ENCODE measurements around the gene GPHN. TPM values are rescaled to one million over a fixed set of nuclear protein-coding genes. Genes with fewer than 3 reads are reported as not detected.

GPHN gene
- total and polyA plus RNA-seq, 2 of the 8 experiments (the other 6 are each of a cell fraction or from before 2014, with no cell fraction given) = 6.0 to 16.0 TPM

DNA sequence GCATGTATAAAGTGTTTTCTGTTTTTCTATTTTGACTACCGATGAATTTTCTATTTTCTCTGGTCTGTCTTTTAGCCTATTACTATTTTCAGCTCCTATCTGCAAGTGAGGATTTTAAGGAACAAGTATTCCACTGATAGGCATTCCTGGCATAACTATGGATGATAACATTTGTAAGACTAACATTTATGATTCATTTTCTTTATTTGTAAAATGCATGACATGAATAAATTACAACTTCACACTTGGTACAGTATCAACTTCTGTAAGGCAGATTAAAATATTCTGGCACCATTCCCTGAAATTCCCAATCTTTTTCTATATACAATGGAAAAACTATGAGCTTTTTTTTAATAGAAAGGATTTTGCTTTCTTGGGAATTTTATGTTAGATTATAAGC, 560.3 kb downstream of the GPHN start:
- no peaks in the 10 kb centered on the region for H3K79me2 ChIP-seq (ENCODE audit: control insufficient read depth in 1 of 2, insufficient read depth in 2 of 2, low read length in 2 of 2)
- no peak overlapping the region for H2BK120ac ChIP-seq (replicated peaks; ENCODE audit: low read depth, low read length)
- H3K56ac ChIP-seq (replicated peaks; ENCODE audit: insufficient read length, low read depth, low read length) = no peak overlapping the region
- no peaks in the 10 kb centered on the region for H3K23me2 ChIP-seq (ENCODE audit: low read depth, low read length)
- no peak overlapping the region for H3K18ac ChIP-seq (ENCODE audit: extremely low read depth, low read length)
- H3K36me3 ChIP-seq (ENCODE audit: control insufficient read depth in 2 of 4, insufficient read depth in 4 of 4, low read length in 3 of 4) = no peaks in the 10 kb centered on the region; a peak in 1 of 8 replicates
- no peak overlapping the region for H2BK5ac ChIP-seq (ENCODE audit: low read depth, low read length)
- H4K20me1 ChIP-seq (replicated peaks in 1 of 2; ENCODE audit: control insufficient read depth in 1 of 2, insufficient read depth in 2 of 2, low read length in 2 of 2) = no peaks in the 10 kb centered on the region
- H3K27me3 ChIP-seq (replicated peaks in 1 of 4; ENCODE audit: control insufficient read depth in 3 of 4, extremely low read depth in 1 of 4, insufficient read depth in 3 of 4, low read length in 3 of 4) = no peaks in the 10 kb centered on the region
- H3K4me1 ChIP-seq (replicated peaks in 1 of 4; ENCODE audit: control insufficient read depth in 3 of 4, insufficient read depth in 4 of 4, low read length in 3 of 4) = peaks cover 0 to 3% (median 0%) of the 10 kb centered on the region in 4 experiments; a peak in 2 of 7 replicates
- no peak overlapping the region for H3K9ac ChIP-seq (replicated peaks in 1 of 4; ENCODE audit: extremely low read depth in 1 of 4, low read depth in 3 of 4, low read length in 3 of 4)
- WGBS, 2 experiments (ENCODE audit: extremely low coverage in 1 of 2, insufficient coverage in 1 of 2, insufficient read length in 1 of 2, insufficient replicate concordance in 2 of 2, low coverage in 1 of 2, low lambda C conversion rate in 2 of 2, missing lambda C conversion rate in 1 of 2) = 100% methylated on average over 1 of the region's 1 CpG; no CpG with 5 or more reads in 1 of the 2 experiments
- no peak overlapping the region for H3K14ac ChIP-seq (ENCODE audit: insufficient read length)
- FAIRE-seq (no peak), DNase-seq (ENCODE audit: low read depth in 1 of 2, low spot score in 2 of 2) (no peak)
- H3K4me2 ChIP-seq (ENCODE audit: insufficient read depth in 1 of 2, low read depth in 2 of 2, low read length in 2 of 2) = no peak overlapping the region
- H3K23ac ChIP-seq (ENCODE audit: insufficient read length) = no peak overlapping the region
- no peak overlapping the region for H2AFZ ChIP-seq (ENCODE audit: low read length)
- ChIA-PET CTCF (ENCODE audit: partially characterized antibody) (interaction anchor here (0.7 to 1.1 kb wide), 3 partner anchors 9 to 95 kb away, joined by 3 read pairs; no protein-coding TSS in a partner anchor), POLR2A (ENCODE audit: partially characterized antibody) (no interaction called here)
- H2BK20ac ChIP-seq (ENCODE audit: low read length) = no peak overlapping the region
- H2BK15ac ChIP-seq (ENCODE audit: low read length) = no peak overlapping the region
- H3K4me3 ChIP-seq (ENCODE audit: extremely low read depth in 1 of 4, insufficient read depth in 2 of 4, low read depth in 3 of 4, low read length in 4 of 4) = no peak overlapping the region
- H3K27ac ChIP-seq (ENCODE audit: low read depth, low read length) = no peak overlapping the region
- no peak overlapping the region for H3K4ac ChIP-seq (replicated peaks; ENCODE audit: insufficient read length, low read depth, low read length)
- H2AK5ac ChIP-seq (ENCODE audit: low read depth, low read length) = no peak overlapping the region
- no peaks in the 10 kb centered on the region; a peak in 1 of 4 replicates for H3K9me3 ChIP-seq (ENCODE audit: insufficient read depth in 2 of 2, low read depth in 1 of 2, low read length in 1 of 2)
- no peak overlapping the region for H4K8ac ChIP-seq (ENCODE audit: extremely low read depth, insufficient read depth, low read length)
- no peak overlapping the region for H2BK12ac ChIP-seq (ENCODE audit: low read depth, low read length)
- H3K79me1 ChIP-seq (ENCODE audit: low read depth, low read length) = no peaks in the 10 kb centered on the region
- H4K5ac ChIP-seq (ENCODE audit: insufficient read length, low read depth, low read length) = no peak overlapping the region
- TF ChIP-seq CTBP2 (IDR thresholded peaks at IDR 0.05; ENCODE audit: borderline replicate concordance, insufficient read depth, insufficient read length, low read length) = no peak
- no peak overlapping the region for H4K91ac ChIP-seq (replicated peaks; ENCODE audit: insufficient read length, low read length)

Measured in H1 (cell line).